GM12891 (cell line): ENCODE results near the gene CPLX3.

Source experiments
- POLR2A ChIP-seq: IDR thresholded peaks from 2 replicates; pipeline ENCODE4 v1.6.1; 2011; ENCODE audit warnings: low read depth, low read length, control low read depth
- TAF1 ChIP-seq: IDR thresholded peaks from 2 replicates; pipeline ENCODE4 v1.6.1; 2011; ENCODE audit warnings: low read depth, low read length, control low read depth

- no peak for TF ChIP-seq TAF1
- TF ChIP-seq POLR2A = no peak
Observed at GRCh38 chr15:74791007-74791406, 35.4 kb upstream of the CPLX3 start.
